GM18909 (cell line): ENCODE measurements around the gene TNFRSF12A.

Experiments used
- ATAC-seq: cut with Tn5 transposase; IDR thresholded peaks from one replicate; pipeline ENCODE4 v1.9.1; 2021; ENCODE audit warnings: mild to moderate bottlenecking; ENCODE audit not compliant: unreplicated experiment, poor library complexity

The TNFRSF12A gene

DNA sequence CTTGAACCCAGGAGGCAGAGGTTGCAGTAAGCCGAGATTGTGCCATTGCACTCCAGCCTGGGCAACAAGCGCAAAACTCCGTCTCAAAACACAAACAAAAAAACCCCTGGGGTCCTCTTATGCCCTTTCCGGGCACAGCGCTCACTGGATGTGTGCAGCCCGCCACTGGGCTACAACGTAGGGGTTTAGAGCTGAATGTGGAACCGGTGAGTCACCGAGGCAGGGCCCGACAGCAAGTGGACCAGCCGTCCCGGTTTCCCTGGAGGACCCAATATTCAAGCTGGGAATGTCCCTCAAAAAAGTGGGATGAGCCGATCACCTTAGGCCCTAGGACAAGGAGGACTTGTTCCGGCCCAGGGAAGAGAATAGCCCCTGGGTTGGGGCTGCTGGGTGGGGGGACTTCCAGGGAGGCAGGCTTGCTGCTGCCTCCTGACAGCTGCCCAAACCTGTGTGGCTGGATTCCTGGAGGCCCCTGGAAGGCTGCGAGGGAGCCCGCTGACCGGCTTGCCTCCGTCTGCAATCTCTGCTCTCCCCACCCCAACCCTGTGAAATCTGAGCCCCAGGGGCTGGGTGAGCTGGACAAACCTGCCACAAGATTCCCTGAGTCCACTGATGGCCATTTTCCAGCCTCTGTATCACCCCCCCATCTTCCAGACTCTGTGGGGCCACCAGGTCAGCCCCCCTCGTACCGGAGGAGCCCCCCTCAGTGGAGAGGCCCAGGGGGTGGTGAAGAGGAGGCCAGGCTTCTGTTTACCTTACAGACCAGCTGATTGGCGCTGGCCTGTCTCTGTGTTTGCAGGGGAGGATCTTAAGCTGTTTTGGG, 10.4 kb upstream of the TNFRSF12A start:
- ATAC-seq, result no peak

DNA sequence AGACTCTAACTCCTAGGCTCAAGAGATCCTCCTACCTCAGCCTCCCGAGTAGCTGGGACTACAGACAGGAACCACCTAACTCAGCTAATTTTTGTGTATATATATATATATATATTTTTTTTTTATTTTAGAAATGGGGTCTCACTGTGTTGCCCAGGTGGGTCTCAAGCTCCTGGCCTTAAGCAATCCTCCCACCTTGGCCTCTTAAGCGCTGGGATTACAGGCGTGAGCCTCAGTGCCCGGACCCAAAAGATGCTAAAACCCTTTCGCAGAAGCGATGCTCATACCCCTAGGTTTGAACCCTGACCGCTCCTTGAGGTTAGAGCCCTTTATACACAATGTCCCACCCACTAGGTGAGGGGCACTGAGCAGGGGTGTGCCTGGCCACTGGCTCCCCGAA, 9.7 kb upstream of the TNFRSF12A start:
- ATAC-seq, result no peak

DNA sequence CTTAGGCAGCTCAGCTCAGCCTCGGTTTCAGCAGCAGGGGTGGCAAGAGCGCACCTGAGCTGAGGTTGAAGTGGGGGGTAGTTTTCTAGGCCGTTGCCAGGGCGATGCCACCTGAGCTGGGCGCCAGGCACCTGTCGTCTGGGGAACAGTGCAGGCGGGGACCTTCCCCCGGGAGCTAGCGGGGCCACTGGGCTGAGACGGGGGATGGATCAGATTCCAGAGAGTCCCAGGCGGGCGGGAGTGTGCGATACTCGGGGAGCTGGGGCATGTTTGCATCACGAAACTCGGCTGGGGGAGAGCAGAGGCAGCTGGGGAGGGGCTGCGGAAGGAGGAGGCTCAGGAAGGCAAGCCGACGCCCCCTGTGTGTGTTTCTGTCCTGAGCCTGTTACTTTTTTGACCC, 7.9 kb upstream of the TNFRSF12A start:
- ATAC-seq, result no peak

DNA sequence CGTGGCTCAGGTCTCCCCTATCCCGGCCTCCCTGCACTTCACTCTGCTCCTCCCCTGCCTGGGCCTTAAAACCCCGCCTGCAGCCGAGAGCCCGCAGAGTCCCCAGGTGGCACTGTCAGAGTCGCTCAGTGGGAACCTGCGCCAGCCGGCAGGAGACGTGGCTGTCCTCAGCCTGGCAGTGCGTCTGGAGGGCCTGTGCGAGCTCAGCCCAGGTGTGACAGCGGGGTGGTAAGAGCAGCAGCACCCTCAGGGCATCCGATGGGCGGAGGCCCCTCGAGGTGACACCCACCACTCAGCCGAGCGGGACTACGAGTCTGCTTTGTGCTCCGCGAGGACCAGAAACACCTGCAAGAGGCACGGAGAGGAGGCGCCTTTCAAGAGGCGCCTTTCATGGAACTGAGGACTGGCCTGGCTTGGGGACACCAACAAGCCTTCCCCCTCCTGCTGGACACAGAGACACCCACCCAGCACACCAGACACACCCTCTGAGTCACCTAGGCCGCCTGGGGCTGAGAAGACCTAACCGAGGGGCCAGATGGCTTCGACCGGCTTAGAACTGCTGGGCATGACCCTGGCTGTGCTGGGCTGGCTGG, 7.2 kb upstream of the TNFRSF12A start, which contains the start of gene CLDN9:
TSS of gene CLDN9 (plus strand) at position 96 of the 593 bp plus-strand sequence. CDS start at position 536, 440 bp downstream.
- ATAC-seq, result no peak

DNA sequence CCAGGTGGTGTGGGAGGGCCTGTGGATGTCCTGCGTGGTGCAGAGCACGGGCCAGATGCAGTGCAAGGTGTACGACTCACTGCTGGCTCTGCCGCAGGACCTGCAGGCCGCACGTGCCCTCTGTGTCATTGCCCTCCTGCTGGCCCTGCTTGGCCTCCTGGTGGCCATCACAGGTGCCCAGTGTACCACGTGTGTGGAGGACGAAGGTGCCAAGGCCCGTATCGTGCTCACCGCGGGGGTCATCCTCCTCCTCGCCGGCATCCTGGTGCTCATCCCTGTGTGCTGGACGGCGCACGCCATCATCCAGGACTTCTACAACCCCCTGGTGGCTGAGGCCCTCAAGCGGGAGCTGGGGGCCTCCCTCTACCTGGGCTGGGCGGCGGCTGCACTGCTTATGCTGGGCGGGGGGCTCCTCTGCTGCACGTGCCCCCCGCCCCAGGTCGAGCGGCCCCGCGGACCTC, 6.6 kb upstream of the TNFRSF12A start:
- no peak for ATAC-seq

DNA sequence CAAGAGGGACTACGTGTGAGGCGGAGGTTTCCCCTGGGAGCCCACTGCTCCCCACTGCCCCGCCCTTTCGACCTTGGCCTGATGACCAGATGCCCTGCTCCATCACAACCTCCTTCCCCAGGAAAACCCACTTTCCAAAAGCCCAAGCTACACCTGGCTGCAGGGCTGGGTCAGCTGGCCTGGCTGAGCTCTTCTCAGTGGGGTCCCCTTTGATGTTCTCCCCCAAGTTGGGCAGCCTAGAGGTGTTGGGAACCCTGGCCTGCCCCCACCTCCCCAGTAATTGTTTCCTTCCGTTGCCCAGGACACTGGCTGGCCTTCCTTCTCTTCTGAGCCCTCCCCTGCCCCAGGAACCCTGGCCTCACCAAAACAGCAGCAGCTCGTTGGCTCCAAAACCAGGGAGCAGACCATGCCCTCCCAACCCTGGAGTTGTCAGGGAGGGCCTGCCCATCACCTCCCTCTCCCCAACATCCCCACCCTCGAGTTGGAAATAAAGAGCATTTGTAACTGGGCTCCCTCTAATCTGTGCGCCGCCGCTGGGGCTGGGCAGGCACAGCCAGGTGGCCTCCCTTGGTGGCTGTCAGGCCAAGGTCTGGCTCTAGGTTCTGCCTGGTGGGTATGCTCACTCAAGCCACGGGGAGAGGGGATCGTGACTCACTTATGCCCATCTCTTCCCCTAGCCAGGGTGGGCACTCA, 6.0 kb upstream of the TNFRSF12A start:
- ATAC-seq, result no peak

DNA sequence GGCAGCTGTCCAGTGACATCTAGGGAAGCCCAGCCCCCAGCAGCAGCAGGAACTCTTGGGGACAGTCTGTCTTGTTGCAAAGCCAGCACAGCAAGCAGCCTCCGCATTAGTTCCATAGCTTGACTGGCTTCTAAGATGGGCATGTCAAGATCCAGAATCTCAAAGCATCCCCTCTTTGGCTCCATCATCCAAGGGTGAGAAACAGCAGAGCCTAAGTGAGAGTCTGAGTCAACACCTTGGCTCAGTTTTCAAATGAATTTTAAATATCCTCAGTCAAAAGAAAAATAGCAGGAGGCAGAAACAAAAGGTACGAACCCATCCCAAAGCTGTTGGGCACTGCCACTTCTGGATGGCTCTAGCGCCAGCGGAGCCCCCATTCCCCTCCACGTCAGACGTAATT, 5.2 kb upstream of the TNFRSF12A start:
- no peak for ATAC-seq

DNA sequence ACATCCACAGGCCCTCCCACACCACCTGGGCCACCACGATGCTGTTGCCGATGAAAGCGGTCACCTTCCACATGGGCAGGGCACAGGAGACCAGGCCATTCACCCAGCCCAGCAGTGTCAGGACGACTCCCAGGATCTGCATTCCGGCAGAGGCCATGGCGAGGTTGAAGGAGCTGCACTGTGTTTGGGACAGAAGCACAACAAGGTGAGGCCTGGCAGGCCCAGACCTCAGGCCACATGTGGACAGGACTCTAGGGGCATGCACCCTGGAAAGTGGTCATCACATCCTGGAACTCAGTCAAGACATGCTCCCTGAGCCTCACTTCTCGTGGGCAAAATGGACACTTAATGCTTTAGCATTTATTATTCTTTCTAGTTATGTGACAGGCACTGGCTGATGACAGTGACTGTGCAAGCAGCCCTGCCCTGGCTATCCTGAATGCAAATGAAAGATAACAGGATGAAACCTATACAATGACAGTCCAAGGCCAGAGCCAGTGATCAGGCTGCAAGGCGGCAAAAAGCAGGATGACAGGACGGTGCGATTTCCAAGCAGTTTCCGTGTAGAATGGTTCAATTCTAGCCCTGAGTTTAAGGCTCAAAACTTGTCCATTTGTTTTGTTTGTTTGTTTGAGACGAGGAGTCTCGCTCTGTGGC, 4.2 kb upstream of the TNFRSF12A start:
- ATAC-seq, result no peak

DNA sequence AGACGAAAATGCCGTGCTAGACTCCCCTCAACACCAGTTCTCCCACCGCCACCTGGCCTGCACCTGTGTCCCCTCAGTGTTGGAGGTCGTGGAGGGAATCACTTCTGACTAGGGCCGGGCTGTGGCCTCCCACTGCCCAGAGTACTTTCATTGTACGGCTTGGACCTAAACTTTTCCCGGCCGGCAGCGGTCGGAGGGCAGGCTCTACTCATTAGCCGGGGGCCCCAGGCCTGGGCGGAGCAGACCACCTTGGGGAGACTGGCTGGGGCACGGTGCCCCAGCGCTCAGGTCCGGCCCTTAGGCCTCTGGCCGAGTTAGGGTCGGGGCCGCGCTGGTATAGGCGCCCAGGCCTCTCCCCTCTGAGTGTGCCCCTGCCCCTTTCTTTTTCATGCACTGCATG, 2.8 kb upstream of the TNFRSF12A start:
- ATAC-seq, result no peak

DNA sequence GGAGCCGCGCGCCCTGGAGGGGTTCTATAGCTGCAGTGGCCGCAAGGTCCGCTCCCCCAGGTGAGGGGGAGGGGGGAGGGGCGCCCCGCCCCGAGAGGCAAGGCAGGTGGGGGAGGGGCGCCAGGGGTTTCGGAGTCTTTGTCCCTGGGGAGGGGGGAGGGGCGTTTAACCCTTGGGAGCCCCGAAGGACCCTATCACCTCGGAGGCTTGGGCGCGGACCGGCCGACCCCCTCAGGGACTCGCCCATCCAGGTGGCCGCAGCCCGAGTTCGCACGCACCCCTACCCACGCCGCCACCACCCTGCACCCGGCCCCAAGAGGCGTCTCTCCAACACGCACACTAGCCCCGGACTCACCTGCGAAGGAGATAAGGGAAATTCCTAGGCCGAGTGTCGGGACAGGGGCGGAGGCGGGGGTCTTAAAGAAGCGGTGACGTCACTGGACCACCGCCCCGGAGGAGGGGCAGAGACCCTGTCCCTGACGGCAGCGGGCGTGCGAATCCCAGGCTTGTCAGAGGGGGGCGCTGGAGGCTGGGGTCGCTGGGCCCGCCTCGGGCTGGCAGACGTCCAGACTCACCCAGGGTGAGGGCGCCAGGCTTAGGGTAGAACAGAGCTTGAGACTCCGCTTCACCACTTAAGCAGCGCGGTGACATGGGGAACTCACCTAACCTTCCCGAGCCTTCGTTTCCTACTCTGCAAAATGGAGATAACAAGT, 2.2 kb upstream of the TNFRSF12A start, which contains the start of gene CLDN6:
TSS of gene CLDN6 (minus strand) at position 390 of the 713 bp plus-strand sequence. CDS start 2,162 bp downstream, outside the sequence.
- no peak for ATAC-seq

DNA sequence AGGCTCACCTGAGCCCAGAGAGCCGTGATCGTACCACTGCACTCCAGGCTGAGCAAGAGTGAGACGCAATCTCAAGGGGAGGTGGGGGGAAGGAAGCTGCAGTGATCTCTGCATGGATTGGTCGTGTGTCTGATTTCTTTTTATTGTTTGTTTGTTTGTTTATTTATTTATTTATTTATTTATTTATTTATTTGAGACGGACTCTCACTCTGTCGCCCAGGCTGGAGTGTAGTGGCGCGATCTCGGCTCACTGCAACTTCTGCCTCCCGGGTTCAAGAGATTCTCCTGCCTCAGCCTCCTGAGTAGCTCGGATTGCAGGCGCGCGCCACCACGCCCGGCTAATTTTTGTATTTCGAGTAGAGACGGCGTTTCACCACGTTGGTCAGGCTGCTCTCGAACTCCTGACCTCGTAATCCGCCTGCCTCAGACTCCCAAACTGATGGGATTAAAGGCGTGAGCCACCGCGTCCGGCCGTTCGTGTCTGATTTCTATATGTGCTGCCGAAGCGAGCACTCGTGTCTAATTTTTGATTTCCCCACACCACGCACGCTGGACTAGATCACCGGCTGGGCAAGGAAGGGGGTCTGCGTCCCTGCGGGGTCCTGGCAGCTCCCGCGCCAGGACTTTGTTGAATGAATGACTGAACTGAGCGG, 448 bp upstream of the TNFRSF12A start:
- no peak for ATAC-seq

DNA sequence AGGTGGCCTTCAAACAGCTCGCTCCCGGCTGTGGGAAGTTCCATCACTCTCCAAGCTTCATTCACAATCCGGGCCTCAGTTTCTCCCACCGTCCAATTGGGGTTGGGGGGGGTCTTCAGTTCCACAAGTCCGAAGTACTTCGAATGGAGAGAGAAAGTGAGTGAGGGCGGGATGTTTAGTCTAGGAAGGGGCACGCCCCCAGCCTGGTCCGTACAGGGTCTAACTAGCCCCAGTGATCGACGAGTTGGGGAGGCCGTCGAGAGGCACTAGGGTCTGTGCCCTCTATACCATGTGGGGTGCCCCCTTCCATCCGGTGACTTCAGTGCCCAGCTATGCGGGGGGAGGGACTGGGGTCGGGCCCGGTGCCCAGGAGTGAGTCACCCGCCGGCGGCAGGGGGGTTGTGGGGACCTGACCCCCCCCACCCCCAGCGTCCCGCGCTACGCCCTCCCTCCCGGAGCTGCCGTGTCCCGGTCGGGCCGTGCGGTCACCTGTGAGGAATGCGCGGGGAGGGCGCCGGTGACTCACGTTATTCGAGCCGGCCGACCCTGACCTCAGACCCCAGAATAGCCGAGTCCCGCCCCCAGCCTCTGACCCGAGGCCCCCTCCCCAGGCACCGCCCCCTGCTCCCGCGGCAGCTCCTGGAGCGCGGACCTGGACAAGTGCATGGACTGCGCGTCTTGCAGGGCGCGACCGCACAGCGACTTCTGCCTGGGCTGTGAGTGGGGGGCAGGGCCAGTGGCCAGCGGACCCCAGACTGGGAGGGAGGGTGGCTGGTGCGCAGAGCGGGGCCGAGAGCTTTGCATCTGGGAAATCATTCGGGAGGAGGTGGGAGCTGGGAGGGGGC, 658 bp downstream of the TNFRSF12A start:
- no peak for ATAC-seq

DNA sequence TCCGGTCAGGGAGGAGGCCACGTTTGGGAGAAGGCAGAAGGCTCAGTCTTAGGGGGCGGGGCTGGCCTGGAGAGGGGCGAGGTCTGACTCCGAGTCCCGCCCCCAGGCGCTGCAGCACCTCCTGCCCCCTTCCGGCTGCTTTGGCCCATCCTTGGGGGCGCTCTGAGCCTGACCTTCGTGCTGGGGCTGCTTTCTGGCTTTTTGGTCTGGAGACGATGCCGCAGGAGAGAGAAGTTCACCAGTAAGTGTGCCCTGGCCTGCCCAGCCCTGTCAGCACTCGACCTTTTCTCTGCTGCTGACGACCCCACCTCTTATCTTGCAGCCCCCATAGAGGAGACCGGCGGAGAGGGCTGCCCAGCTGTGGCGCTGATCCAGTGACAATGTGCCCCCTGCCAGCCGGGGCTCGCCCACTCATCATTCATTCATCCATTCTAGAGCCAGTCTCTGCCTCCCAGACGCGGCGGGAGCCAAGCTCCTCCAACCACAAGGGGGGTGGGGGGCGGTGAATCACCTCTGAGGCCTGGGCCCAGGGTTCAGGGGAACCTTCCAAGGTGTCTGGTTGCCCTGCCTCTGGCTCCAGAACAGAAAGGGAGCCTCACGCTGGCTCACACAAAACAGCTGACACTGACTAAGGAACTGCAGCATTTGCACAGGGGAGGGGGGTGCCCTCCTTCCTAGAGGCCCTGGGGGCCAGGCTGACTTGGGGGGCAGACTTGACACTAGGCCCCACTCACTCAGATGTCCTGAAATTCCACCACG, 1.5 kb downstream of the TNFRSF12A start:
- ATAC-seq, result no peak

DNA sequence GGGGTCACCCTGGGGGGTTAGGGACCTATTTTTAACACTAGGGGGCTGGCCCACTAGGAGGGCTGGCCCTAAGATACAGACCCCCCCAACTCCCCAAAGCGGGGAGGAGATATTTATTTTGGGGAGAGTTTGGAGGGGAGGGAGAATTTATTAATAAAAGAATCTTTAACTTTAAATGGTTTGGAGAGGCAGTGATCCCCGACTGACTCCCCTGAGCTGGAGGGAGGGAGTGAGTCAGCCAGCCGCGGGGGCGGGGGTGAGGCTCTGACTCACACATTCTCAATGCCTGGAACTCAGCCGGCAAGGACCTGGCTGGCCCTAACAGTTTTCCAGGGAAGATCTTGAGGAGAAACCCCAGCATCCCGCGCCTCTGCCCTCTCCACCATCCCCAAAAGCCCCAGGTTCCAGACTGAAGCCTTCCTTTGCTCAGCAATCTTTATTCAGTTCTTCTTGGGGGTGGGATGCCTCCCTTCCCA, 2.1 kb downstream of the TNFRSF12A start:
- no peak for ATAC-seq

DNA sequence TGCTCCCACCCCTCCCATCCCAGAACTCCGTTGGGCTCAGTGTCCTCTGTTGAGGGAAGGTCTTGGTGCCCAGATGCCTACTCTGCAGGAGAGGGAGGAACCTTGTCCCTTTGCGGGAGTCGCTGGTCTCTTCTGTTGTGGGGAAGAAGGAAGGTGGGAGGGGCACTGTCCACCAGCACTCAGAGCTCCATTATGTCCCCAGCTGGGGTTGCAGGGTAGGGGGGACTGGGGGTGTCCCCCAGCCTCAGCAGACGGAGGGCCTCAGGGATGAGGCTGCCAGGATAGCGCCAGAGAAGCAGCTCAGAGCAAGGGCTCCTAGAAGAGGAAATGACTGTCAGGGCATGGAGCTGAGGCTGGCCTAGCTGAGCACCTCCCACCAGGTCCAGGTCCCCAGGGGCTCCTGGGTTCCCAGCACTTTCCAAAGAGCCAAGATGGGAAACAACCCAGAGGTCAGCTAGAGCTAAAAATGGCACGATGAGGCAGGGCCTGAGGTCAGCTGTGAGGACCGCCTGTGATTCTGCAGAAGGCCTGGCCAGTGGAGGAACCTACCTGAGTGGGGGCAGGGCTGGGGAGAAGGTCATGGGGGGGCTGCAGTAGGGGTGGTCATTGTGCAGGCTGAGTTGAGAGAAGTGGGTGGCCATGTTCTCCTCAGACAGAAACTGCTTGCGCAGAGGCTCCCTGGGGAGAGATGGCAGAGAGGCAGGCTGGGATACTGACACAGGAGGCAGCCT, 2.7 kb downstream of the TNFRSF12A start:
- no peak for ATAC-seq

DNA sequence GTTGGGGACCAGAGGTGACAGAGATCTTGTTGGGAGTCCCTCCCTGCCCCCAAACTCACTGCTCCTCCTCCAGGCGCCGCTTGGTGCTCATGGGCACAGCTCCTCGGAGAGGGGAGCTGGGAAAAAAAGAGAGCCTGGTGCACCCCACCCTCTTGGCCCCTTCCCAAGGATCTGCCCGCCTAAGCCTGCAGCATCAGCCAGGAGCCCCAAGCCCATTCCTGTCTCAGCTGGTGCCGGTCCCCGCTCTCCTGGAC, 3.2 kb downstream of the TNFRSF12A start:
- ATAC-seq, result no peak
